Subcutaneous adipose tissue (tissue), 4 donors: ENCODE results near the gene STAT4. TPM values are rescaled to one million over a fixed set of nuclear protein-coding genes. Genes with fewer than 3 reads are reported as not detected.

ENCODE experiments used
- CTCF ChIP-seq: fragments of 450-650 bp; IDR thresholded peaks from one replicate; pipeline ENCODE4 v1.5.1; 2016; ENCODE audit warnings: low read depth, mild to moderate bottlenecking, control low read depth, antibody characterized with exemption, moderate library complexity
- total RNA-seq, 4 donors: library from RNA; depleted of rRNA; stranded (reverse); fragments of >200 nt; gene quantifications; one replicate each; pipeline ENCODE4 v1.1.0, GENCODE V29; 2016

Gene STAT4
- total RNA-seq, 4 donors from 2014 or later = 4.4 to 14.7 (median 6.7) TPM

GRCh38 chr2:191180713-191181112, 29.9 kb upstream of the STAT4 start:
- TF ChIP-seq CTCF = no peak

- TF ChIP-seq CTCF = no peak
These were observed 29.5 kb upstream of the STAT4 start for GRCh38 chr2:191180276-191180675.

GRCh38 chr2:191178806-191179514, 28.2 kb upstream of the STAT4 start:
- no peak for TF ChIP-seq CTCF

GRCh38 chr2:191177751-191178736, 27.2 kb upstream of the STAT4 start:
- no peak for TF ChIP-seq CTCF

- TF ChIP-seq CTCF = no peak
These were observed 26.1 kb upstream of the STAT4 start for GRCh38 chr2:191176801-191177438.

GRCh38 chr2:191176305-191176704, 25.5 kb upstream of the STAT4 start:
- TF ChIP-seq CTCF = no peak

- TF ChIP-seq CTCF = no peak
These were observed 23.6 kb upstream of the STAT4 start for GRCh38 chr2:191174442-191174841.
